Transverse colon (tissue), 3 donors: ENCODE results near the gene DDIAS.

ENCODE experiments used
- CTCF ChIP-seq, 5 experiments: fragments of 200-600 bp in 3 of 5; fragments of 450-650 bp in 2 of 5; sonication (generic) in 3 of 5; IDR thresholded peaks; 1 replicate in 2 of 5; 2 replicates in 3 of 5; pipeline ENCODE4 v1.5.1; 2016 to 2017; ENCODE audit warnings: antibody characterized with exemption in 5 of 5, inconsistent platforms in 3 of 5, mild to moderate bottlenecking in 2 of 5, moderate library complexity in 1 of 5
- EP300 ChIP-seq: sonication (generic); formaldehyde crosslinking; IDR thresholded peaks from one replicate; pipeline ENCODE4 v1.6.1; 2017; ENCODE audit warnings: antibody characterized with exemption, low read depth
- POLR2A ChIP-seq: fragments of 450-650 bp; IDR thresholded peaks from one replicate; pipeline ENCODE4 v1.6.1; 2016; ENCODE audit warnings: antibody characterized with exemption, mild to moderate bottlenecking, moderate library complexity

- no peak for TF ChIP-seq CTCF (IDR thresholded peaks at IDR 0.05)
- no peak for TF ChIP-seq EP300
- TF ChIP-seq POLR2A: no peak
Observed at GRCh38 chr11:82872377-82873150, 29.0 kb upstream of the DDIAS start.
